GM23338 (cell line): ENCODE measurements around the gene ABI3. TPM values are rescaled to one million over a fixed set of nuclear protein-coding genes. Genes with fewer than 3 reads are reported as not detected.

Source experiments
- ATAC-seq: fragments of 200-7000 bp; cut with Tn5 transposase; 3 replicates; pipeline ENCODE4 v1.9.1; 2020
- DNase-seq: peaks from one replicate; pipeline ENCODE4 v3.0.0-alpha.2; 2015; ENCODE audit warnings: low spot score
- H2AFZ ChIP-seq: fragments of 200-600 bp; sonication (generic); 2 replicates; pipeline ENCODE4 v1.8.0; 2016; ENCODE audit warnings: antibody characterized with exemption, mild to moderate bottlenecking, moderate library complexity
- H3F3A ChIP-seq: fragments of 200-600 bp; sonication (generic); replicated peaks from 2 replicates; pipeline ENCODE4 v1.8.0; 2017; ENCODE audit warnings: antibody characterized with exemption, mixed run types, low read depth
- H3K27ac ChIP-seq: fragments of 200-600 bp; sonication (generic); 2 replicates; pipeline ENCODE4 v1.6.1; 2016; ENCODE audit warnings: low read depth
- H3K27me3 ChIP-seq: fragments of 200-600 bp; sonication (generic); 2 replicates; pipeline ENCODE4 v1.8.0; 2016; ENCODE audit warnings: mild to moderate bottlenecking, mixed run types, moderate library complexity; ENCODE audit not compliant: insufficient read depth
- H3K36me3 ChIP-seq: fragments of 200-600 bp; sonication (generic); 2 replicates; pipeline ENCODE4 v1.8.0; 2016; ENCODE audit warnings: mild to moderate bottlenecking; ENCODE audit not compliant: insufficient read depth
- H3K4me1 ChIP-seq: fragments of 200-600 bp; sonication (generic); 2 replicates; pipeline ENCODE4 v1.8.0; 2016; ENCODE audit warnings: mild to moderate bottlenecking, moderate library complexity; ENCODE audit not compliant: insufficient read depth
- H3K4me2 ChIP-seq: fragments of 200-600 bp; sonication (generic); 2 replicates; pipeline ENCODE4 v1.7.1; 2017; ENCODE audit warnings: mixed run types
- H3K4me3 ChIP-seq: fragments of 200-600 bp; sonication (generic); 2 replicates; pipeline ENCODE4 v1.6.1; 2016; ENCODE audit warnings: mixed run types
- H3K79me2 ChIP-seq: fragments of 200-600 bp; sonication (generic); replicated peaks from 2 replicates; pipeline ENCODE4 v1.8.0; 2017; ENCODE audit warnings: mild to moderate bottlenecking; ENCODE audit not compliant: insufficient read depth
- H3K9me2 ChIP-seq: fragments of 200-600 bp; sonication (generic); 2 replicates; pipeline ENCODE4 v1.8.0; 2017; ENCODE audit not compliant: insufficient read depth
- H4K20me1 ChIP-seq: fragments of 200-600 bp; sonication (generic); replicated peaks from 2 replicates; pipeline ENCODE4 v1.8.0; 2017; ENCODE audit warnings: mild to moderate bottlenecking; ENCODE audit not compliant: insufficient read depth
- H3K27ac Mint-ChIP-seq: 2 replicates; pipeline ENCODE4 v1.8.0; 2020; ENCODE audit warnings: inconsistent platforms, mild to moderate bottlenecking, moderate library complexity, mixed read lengths
- H3K27me3 Mint-ChIP-seq: 3 replicates; pipeline ENCODE4 v1.8.0; 2022; ENCODE audit warnings: low read depth, mild to moderate bottlenecking, moderate library complexity, mixed read lengths, inconsistent platforms; ENCODE audit not compliant: insufficient read depth, poor library complexity
- H3K36me3 Mint-ChIP-seq: 3 replicates; pipeline ENCODE4 v1.8.0; 2021; ENCODE audit warnings: low read depth, mild to moderate bottlenecking, inconsistent platforms, moderate library complexity, mixed read lengths
- H3K4me1 Mint-ChIP-seq: 3 replicates; pipeline ENCODE4 v1.8.0; 2020; ENCODE audit warnings: mild to moderate bottlenecking, inconsistent platforms, mixed read lengths
- H3K4me3 Mint-ChIP-seq: 3 replicates; pipeline ENCODE4 v1.8.0; 2021; ENCODE audit warnings: moderate library complexity, mild to moderate bottlenecking, inconsistent platforms, mixed read lengths
- H3K9me3 Mint-ChIP-seq: 3 replicates; pipeline ENCODE4 v1.8.0; 2020; ENCODE audit warnings: moderate library complexity, mild to moderate bottlenecking, inconsistent platforms, mixed read lengths
- CREB1 ChIP-seq: fragments of 250-450 bp; sonication (Bioruptor Pico); IDR thresholded peaks from 2 replicates; pipeline ENCODE4 v1.5.0; 2020; ENCODE audit warnings: low read depth, mild to moderate bottlenecking, moderate library complexity
- ETS1 ChIP-seq: IDR thresholded peaks from 2 replicates; pipeline ENCODE4 v1.6.1; 2016; ENCODE audit warnings: antibody characterized with exemption
- EZH2 ChIP-seq: fragments of 200-600 bp; sonication (generic); IDR thresholded peaks from one replicate; pipeline ENCODE4 v1.8.0; 2017; ENCODE audit warnings: antibody characterized with exemption, mild to moderate bottlenecking, low read depth; ENCODE audit not compliant: unreplicated experiment
- EZH2phosphoT487 ChIP-seq: fragments of 200-600 bp; sonication (generic); IDR thresholded peaks from one replicate; pipeline ENCODE4 v1.8.1; 2018; ENCODE audit warnings: antibody characterized with exemption; ENCODE audit not compliant: unreplicated experiment
- JUNB ChIP-seq: IDR thresholded peaks from one replicate; pipeline ENCODE4 v1.6.1; 2016; ENCODE audit warnings: antibody characterized with exemption; ENCODE audit not compliant: unreplicated experiment
- NANOG ChIP-seq: IDR thresholded peaks from 2 replicates; pipeline ENCODE4 v1.6.1; 2016; ENCODE audit warnings: antibody characterized with exemption, borderline replicate concordance
- POLR2AphosphoS5 ChIP-seq: IDR thresholded peaks from 2 replicates; pipeline ENCODE4 v1.6.1; 2016; ENCODE audit warnings: antibody characterized with exemption, low read depth
- REST ChIP-seq: IDR thresholded peaks from one replicate; pipeline ENCODE4 v1.6.1; 2018; ENCODE audit warnings: antibody characterized with exemption; ENCODE audit not compliant: unreplicated experiment
- STAT1 ChIP-seq: IDR thresholded peaks from one replicate; pipeline ENCODE4 v1.6.1; 2016; ENCODE audit warnings: antibody characterized with exemption; ENCODE audit not compliant: unreplicated experiment
- ZNF114 ChIP-seq: fragments of 250-450 bp; sonication (Bioruptor Pico); IDR thresholded peaks from 2 replicates; pipeline ENCODE4 v1.5.0; 2020; ENCODE audit warnings: mild to moderate bottlenecking, moderate library complexity
- ZNF331 ChIP-seq: fragments of 250-450 bp; sonication (Bioruptor Pico); IDR thresholded peaks from 2 replicates; pipeline ENCODE4 v1.5.0; 2020; ENCODE audit warnings: low read depth, mild to moderate bottlenecking, moderate library complexity
- ZNF462 ChIP-seq: fragments of 250-450 bp; sonication (Bioruptor Pico); IDR thresholded peaks from 2 replicates; pipeline ENCODE4 v1.5.0; 2020; ENCODE audit warnings: mild to moderate bottlenecking, moderate library complexity
- polyA plus RNA-seq: library from polyadenylated mRNA; unstranded; fragments of >200 nt; fragmentation: Nextera tagmentation; extraction: Ambion mirVana; gene quantifications from 2 replicates; pipeline ENCODE4 v1.2.1, GENCODE V29; 2016
- total RNA-seq: library from RNA; depleted of rRNA; stranded (reverse); fragments of >200 nt; shearing (Covaris generic); gene quantifications from 2 replicates; pipeline ENCODE4 v1.2.3, GENCODE V29; 2014
- TF ChIP-seq, protein P1 (sequence below), 2 experiments: fragments of 200-600 bp in 1 of 2; sonication (generic) in 1 of 2; conservative IDR thresholded peaks; 2 replicates each; pipeline versions ENCODE4 v1.5.1 to v1.6.1; 2016 to 2017; ENCODE audit warnings: antibody characterized with exemption in 2 of 2, low read depth in 2 of 2, mild to moderate bottlenecking in 2 of 2, moderate library complexity in 1 of 2

The ABI3 gene
- total and polyA plus RNA-seq, 2 experiments from 2014 or later: 1.8 to 3.0 TPM

DNA sequence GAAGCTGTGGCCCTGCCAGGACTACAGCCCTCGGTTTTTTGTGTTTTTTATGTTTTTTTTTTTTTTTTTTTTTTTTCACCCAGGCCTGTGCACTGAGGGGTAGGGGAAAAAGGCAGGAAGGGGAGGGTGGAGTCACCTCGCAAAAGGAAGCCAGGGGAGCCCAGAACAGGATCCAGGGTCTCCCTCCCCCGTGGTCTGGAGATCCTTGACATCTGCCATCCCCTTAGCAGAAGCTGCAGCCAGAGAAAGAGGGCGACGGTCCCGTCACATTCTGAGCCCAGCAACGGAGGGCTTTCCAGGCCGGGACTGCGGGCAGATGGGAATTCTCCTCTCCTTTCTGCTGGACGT lies 49.1 kb downstream of the ABI3 start:
- H3K27ac ChIP-seq: no peak overlapping the region
- no peaks in the 10 kb centered on the region for H3K36me3 ChIP-seq
- Mint-ChIP-seq H3K9me3 (no peaks in the 10 kb centered on the region), H3K4me1 (peaks cover 5% of the 10 kb centered on the region), H3K27me3 (peaks cover 31% of the 10 kb centered on the region), H3K36me3 (no peaks in the 10 kb centered on the region), H3K27ac (no peak overlapping the region), H3K4me3 (peak overlapping the region; percentile 78)
- peak; percentile 11; the same call in 2 of the 3 replicates for ATAC-seq
- peak overlapping the region; percentile 72 for H3K4me3 ChIP-seq
- H3K79me2 ChIP-seq: no peaks in the 10 kb centered on the region
- TF ChIP-seq STAT1 (no peak), POLR2AphosphoS5 (no peak), EZH2phosphoT487 (no peak), NANOG (no peak), REST (no peak), JUNB (no peak), ETS1 (no peak), ZNF462 (no peak), EZH2 (no peak), ZNF114 (CRISPR knock-in tag) (no peak), ZNF331 (CRISPR knock-in tag) (no peak), CREB1 (CRISPR knock-in tag) (no peak)
- TF ChIP-seq, protein P1, sequence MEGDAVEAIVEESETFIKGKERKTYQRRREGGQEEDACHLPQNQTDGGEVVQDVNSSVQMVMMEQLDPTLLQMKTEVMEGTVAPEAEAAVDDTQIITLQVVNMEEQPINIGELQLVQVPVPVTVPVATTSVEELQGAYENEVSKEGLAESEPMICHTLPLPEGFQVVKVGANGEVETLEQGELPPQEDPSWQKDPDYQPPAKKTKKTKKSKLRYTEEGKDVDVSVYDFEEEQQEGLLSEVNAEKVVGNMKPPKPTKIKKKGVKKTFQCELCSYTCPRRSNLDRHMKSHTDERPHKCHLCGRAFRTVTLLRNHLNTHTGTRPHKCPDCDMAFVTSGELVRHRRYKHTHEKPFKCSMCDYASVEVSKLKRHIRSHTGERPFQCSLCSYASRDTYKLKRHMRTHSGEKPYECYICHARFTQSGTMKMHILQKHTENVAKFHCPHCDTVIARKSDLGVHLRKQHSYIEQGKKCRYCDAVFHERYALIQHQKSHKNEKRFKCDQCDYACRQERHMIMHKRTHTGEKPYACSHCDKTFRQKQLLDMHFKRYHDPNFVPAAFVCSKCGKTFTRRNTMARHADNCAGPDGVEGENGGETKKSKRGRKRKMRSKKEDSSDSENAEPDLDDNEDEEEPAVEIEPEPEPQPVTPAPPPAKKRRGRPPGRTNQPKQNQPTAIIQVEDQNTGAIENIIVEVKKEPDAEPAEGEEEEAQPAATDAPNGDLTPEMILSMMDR (conservative IDR thresholded peaks at IDR 0.05; ENCODE audit: low read depth in 2 of 2): no peak
- H3K4me1 ChIP-seq: no peaks in the 10 kb centered on the region
- no peaks in the 10 kb centered on the region for H3K9me2 ChIP-seq
- no peak for DNase-seq
- no peaks in the 10 kb centered on the region for H3F3A ChIP-seq
- H4K20me1 ChIP-seq: no peaks in the 10 kb centered on the region
- peaks cover 24% of the 10 kb centered on the region for H3K27me3 ChIP-seq
- H2AFZ ChIP-seq: peak overlapping the region; percentile 98
- H3K4me2 ChIP-seq: peak overlapping the region; percentile 92
